Adipose tissue (tissue), 3 donors: ENCODE measurements around the gene DAB2IP. TPM values are rescaled to one million over a fixed set of nuclear protein-coding genes. Genes with fewer than 3 reads are reported as not detected.
"Not testable (repeated sequence)": the region's sequence is repeated elsewhere in the genome, so short reads cannot be mapped to it uniquely, and the experiment has no call there.

Experiments
- H3K27ac ChIP-seq: one replicate; pipeline ENCODE4 v1.5.1; 2013; ENCODE audit warnings: low read depth, low read length
- WGBS, 3 donors: extraction: QIAGEN DNeasy Blood & Tissue Kit; methylation state at CpG; one replicate each; pipeline ENCODE4 v1.1.7; 2013; 5-methylcytosine and 5-hydroxymethylcytosine counted together
- polyA plus RNA-seq, 3 donors: library from polyadenylated mRNA; stranded (reverse); fragments of 200-250 nt; gene quantifications; one replicate each; pipeline ENCODE4 v1.2.3, GENCODE V29; 2013
- donor health status: healthy with polysubstance abuse.
- donor health status: Bipolar disorder and iron deficiency.
- donor health status: healthy.

Gene DAB2IP
- polyA plus RNA-seq, 3 donors = 9.7 to 29.9 (median 20.6) TPM

DNA sequence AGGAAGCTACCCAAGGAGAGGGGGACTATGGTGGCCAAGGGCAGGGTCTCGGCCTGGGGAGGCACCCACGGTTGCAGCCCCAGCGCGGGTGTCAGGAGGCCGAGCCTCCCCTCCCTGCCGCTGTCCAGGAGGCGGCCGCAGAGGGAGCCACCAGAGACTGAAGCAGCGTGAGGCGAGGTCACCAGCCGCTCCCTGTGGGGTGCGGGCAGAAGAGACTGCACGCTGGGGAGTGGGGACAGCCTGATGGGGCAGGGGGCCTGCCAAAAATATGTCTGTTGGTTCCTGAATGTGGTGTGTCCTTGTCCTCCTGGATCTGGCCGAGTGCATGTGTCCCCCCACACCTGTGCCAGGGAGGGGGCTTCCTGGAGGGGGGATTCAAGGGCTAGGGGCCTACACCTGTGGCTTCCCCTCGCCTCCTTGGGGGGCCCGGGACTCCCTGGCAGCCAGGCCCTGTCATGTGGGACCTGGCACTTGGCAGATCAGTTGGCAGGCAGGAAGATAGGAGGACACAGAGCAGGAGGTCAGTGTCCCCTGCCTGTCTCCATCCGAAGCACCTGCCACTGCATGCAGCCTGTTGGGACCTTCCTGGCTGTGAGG is 131.2 kb downstream of the DAB2IP start:
- 93 to 97% (median 94%) methylated on average over 17 of the region's 17 CpGs for WGBS, 3 donors
- H3K27ac ChIP-seq = no peak overlapping the region

DNA sequence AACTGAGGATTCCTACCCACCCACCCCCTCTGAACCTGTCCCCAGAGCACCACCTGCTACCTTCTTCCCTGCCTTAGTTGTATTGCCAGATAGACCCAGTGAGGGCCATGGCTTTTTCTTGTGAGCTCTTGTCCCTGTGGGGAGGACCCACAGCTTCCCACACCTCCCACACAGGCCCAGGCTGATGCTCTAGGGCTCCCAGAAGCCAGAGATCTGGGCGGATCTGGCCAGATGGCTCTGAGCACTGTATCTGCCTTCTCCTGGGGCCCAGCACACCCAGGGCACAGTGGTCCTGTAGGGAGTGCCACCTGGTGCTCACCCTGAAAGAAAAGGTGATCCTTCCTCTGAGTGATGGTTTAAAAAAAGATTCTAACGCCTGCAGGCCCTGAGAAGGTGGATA is 131.7 kb downstream of the DAB2IP start:
- no peak overlapping the region for H3K27ac ChIP-seq
- 84 to 100% (median 92%) methylated on average over 2 of the region's 2 CpGs for WGBS, 3 donors

DNA sequence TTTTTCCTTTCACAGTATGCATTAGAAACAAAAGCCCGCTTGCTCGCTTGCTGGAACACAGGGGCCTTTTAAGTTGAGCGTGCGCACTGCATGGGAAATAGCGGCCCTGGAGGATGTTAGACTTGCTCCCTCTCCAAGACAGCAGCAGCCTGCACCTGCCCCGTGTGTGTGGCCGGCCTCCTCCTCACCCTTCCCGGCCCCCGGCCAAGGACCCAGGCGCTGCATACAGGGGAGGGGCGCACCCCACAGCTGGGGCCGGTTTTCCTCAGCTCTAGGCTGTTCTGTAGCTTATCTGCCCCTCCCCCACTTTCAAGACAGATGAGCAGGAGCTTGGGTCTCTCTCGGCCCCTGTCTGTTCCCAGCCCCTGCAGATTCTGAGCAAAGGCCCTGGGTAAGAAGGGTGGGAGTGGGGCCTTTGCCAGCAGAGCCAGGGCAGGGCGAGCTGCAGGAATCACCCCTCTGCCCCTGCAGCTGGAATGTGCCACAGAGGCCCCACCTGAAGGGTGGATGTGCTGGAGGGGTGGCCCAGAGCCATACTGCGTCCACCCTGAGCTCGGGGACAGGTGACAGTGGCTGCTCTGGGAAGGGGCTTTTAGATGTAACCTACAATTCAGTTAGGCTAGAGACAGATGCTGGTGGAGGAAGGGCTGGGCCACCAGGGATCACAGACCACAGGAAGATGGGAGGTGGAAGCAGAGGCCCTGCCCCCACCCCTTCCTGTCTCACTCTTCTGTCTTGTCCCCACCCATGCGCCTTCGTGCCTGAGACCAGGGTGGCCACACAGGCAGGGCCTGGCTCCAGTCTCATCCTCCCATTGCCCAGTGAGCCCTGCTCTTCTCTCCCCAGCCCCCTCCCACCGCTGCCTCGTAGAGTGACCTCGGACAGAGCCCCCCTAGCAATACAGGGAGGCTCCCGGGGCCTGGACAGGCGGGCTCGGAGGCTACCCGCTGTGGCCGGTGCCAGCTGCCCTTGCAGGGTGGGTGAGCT is 132.4 kb downstream of the DAB2IP start:
- no peak overlapping the region for H3K27ac ChIP-seq
- WGBS, 3 donors = 81 to 89% (median 87%) methylated on average over 26 of the region's 26 CpGs

DNA sequence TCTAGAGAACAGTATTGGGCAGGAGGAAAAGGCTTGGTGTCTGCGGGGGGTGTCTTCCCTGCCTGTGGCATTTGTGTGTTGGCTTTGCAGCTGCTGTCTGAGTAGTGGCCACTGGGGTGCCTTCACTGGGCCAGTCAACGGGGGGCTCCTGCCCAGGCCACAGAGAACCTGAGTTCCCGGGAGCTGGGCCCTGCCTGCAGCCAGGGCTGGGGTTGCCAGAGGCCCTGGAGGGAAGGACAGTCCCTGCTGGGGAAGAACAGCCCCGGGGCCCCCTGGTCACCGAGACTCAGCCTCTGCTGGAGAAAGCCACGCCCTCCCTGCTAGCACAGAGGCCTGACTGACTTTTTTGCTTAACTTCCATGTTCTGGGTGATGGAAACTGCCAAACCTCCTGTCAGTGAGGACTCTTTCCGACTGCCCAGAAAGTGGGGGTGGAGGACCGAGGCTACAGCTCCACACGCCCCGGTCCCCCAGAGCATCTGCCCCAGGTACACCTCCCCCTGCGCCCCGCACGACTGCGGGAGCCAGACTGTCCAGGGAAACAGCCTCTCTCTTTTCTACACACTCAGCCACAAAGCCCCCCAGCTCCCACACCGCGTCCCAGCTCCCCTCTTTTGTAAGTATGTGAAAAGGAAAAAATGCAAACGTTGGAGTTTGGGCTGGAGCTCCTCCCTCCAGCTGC is 133.4 kb downstream of the DAB2IP start:
- WGBS, 3 donors = 80 to 84% (median 82%) methylated on average over 17 of the region's 17 CpGs
- no peak overlapping the region for H3K27ac ChIP-seq

DNA sequence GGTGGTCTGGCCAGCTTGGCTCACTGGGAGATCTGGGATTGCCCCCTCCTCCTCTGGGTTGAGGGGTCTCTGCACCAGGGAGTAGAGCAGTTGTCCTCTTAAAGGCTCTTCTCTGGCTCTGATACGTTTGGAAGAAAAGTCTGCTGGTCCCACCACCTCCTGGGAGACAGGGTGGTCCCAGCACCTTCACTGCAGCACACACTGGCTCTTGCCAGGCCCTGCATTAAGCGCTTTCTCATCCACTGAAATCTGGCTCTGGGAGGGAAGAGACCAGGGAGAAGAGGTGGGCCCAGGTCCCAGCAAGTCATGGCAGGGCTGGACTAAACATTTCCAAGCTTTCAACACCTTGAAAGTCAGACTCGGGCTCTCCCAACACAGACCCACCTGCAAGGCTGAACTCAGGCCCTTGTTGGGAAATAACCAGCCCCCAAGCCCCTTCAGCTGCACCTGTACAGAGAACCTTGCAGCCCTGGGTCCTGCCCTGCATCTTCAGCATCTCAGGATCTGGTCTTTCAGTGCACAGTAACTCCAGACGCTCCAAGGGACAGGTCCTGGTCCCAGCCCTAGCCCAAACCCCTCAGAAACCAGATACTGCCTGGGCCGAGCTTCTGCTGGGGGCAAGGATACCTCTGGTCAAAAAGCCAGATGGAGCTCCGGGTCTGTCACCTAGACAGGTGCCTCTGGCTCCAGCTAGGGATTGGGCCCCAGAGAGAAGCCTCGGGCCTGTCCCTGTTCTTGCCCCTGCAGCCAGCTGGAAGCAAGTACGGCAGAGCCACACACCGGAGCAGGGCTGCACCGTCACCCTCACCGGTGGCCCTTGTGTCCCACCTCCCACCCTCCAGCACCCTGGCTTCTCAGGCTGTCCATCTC is 134.5 kb downstream of the DAB2IP start:
- 89 to 94% (median 93%) methylated on average over 11 of the region's 11 CpGs for WGBS, 3 donors
- no peak overlapping the region for H3K27ac ChIP-seq

DNA sequence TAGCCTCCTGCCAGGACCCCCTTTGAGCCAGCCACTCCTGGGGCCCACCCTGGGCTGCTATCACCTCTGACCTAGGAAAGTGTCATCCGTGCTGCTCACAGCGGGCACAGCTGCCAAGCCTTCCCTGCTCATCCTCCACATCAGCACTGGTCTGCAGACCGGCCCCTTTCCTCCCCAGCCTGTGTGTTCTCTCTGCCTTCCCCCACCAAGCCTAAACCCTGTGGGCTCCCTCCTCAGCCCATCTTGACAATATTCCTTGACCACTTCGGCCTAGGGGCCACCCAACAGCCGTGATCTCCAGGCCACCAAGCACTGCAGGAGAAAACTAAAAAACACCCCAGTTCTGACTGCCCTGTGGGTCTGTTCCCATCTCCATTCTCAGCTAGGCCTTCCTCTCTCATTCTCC is 135.1 kb downstream of the DAB2IP start:
- no peak overlapping the region for H3K27ac ChIP-seq
- WGBS, 3 donors = 88 to 94% (median 91%) methylated on average over 5 of the region's 5 CpGs

DNA sequence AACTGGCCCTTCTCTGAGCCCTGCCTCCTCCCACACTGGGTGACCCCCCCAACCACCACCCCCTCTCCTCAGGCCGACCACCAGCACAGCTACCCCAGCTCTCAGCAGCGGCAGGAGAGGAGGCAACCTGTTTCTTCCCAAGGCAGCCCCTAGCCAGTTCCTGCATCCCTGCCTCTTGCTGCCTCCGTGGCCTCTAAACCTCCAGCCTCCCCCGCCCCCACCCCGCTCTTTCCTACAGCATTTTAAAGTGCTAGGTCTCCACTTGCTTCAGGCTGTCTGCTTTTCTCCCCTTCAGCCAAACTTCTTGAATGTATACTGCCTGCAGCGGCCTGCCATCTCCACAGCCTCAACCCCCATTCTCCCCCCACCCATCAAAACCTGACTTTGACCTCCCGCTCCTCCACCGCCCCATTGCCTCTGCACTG is 135.6 kb downstream of the DAB2IP start:
- 82 to 93% (median 92%) methylated on average over 8 of the region's 8 CpGs for WGBS, 3 donors
- H3K27ac ChIP-seq = no peak overlapping the region

DNA sequence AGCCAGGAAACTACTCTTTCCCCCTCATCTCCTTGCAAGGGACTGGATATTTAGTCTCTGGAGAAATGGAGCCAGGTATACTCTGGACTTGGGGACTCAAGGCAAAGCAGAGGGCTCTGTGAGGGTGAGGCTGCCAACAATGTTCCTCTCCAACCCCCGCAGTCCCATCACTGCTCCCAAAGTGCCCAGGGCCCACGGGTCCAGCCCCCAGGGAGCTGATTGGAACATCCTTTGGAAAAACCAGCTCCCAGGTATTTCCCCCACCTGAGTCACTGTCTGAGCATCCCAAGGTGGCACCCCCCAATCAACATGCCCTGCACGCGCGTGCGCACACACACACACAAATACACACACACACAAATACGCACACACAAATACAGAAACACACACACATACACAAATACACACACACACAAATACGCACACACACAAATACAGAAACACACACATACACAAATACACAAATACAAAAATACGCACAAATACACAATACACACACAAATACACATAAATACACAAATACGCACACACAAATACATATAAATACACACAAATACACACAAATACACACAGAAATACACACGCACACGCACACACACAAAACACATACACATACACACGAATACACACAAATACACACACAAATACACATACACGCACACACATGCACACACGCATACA is 137.4 kb downstream of the DAB2IP start:
- WGBS, 3 donors = 88 to 92% (median 91%) methylated on average over 15 of the region's 15 CpGs
- H3K27ac ChIP-seq = no peak overlapping the region

DNA sequence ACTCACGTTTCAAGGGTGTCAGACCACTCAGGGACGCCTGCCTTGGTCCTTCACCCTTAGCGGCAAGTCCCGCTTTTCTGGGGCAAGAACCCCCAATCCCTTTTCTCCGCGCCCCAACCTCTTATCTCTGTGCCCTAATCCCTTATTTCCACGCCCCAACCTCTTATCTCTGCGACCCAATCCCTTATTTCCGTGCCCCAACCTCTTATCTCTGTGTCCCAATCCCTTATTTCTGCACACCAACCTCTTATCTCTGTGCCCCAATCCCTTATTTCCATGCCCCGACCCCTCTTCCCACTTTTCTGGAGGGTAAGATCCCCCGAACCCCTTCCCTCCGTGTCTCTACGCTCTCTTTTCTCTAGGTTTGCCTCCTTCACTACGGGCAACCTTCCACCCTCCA is 139.4 kb downstream of the DAB2IP start:
- 75 to 86% (median 75%) methylated on average over 6 to 14 of the region's 14 CpGs for WGBS, 3 donors
- no peak overlapping the region for H3K27ac ChIP-seq

DNA sequence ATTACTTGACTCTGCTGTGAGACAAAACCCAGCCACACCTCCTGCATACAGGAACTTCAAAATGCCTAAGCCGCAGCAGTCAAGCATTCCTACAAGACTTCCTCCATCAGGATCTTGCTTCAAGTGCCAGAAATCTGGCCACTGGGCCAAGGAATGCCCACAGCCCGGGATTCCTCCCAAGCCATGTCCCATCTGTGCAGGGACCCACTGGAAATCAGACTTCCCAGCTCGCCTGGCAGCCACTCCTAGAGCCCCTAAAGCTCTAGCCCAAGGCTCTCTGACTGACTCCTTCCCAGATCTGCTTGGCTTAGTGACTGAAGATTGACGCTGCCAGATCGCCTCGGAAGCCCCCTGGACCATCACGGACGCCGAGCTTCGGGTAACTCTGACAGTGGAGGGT is 141.0 kb downstream of the DAB2IP start:
- not testable (repeated sequence) for H3K27ac ChIP-seq
- 91 to 93% (median 93%) methylated on average over 10 of the region's 10 CpGs for WGBS, 3 donors

DNA sequence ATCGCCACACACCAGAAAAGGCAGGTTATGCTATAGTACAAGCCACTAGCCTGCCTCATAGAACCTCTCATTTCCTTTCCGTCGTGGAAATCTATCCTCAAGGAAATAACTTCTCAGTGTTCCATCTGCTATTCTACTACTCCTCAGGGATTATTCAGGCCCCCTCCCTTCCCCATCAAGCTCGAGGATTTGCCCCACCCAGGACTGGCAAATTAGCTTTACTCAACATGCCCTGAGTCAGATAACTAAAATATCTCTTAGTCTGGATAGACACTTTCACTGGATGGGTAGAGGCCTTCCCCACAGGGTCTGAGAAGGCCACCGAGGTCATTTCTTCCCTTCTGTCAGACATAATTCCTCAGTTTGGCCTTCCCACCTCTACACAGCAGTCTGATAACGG is 142.9 kb downstream of the DAB2IP start:
- WGBS, 3 donors = 76 to 85% (median 78%) methylated on average over 6 of the region's 6 CpGs
- H3K27ac ChIP-seq = not testable (repeated sequence)

DNA sequence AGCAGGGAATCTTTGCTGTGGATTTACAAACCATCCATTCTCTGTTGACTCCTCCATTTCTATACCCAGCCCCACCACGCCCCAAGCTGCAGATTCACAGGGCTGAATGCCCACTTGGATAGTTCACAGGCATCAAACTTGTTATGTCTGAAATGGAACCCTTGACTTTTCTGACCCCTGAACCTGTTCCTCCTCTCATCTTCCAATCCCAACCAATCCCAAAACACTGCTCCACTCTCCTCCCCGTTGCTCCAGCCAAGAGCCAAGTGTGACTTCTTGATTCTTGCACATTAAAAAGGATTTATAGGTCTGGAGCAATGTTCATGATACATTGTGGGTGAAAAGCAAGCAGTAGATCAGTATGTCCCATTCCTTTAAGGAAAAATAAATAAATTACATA is 145.6 kb downstream of the DAB2IP start:
- no peak overlapping the region for H3K27ac ChIP-seq
- WGBS, 3 donors = 81 to 97% (median 94%) methylated on average over 2 of the region's 2 CpGs

DNA sequence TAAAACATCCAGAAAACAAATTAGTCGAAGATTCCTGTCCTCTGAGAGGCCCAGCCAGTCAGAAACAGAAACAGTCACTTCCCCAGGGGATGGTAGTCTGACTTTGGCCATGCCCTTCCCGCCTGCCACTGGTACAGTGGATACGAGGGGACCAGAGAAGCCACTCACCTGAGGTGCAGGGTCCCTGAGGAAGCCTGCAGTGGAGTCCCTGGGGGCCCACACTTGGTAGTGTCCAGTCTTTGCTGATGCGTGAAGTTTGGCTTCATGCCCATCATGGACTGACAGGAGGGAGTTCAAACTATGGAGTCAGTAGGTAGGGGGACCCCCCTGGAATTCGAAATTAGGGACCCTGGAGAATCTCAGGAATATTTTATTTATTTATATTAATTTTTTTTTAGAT is 147.5 kb downstream of the DAB2IP start:
- 74 to 81% (median 79%) methylated on average over 5 of the region's 5 CpGs for WGBS, 3 donors
- H3K27ac ChIP-seq = no peak overlapping the region

DNA sequence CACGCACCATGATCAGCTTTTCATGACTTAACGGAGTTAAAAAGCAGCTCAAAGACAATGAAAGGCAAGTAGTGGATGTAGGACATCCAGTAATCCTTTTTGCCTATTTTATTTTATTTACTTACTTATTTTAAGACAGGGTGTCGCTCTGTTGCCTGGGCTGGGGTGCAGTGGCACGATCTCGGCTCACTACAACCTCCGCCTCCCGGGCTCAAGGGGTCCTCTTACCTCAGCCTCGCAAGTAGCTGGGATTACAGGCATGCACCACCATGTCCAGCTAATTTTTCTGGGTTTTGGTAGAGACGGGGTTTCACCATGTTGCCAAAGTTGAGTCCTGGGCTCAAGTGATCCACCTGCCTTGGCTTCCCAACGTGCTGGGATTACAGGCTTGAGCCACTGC is 148.9 kb downstream of the DAB2IP start:
- no peak overlapping the region for H3K27ac ChIP-seq
- WGBS, 3 donors = 91 to 93% (median 92%) methylated on average over 10 of the region's 10 CpGs

DNA sequence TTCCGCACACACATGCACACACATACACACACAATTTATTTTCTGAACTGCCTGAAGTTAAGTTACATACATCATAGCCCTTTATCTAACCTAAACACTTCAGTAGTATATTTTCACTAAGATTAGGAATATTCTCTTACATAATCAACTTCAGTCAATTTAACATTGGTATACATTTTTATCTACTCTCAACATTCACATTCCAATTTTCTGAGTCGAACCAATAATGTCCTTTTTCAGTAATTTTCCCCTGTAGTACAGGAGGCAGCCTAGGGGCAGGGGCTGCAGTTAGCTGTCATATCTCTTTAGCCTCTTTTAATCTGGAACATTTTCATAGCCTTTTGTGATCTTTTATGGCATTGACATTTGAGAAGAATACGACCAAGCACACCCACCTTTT is 150.1 kb downstream of the DAB2IP start:
- 56 to 75% (median 74%) methylated on average over 3 of the region's 3 CpGs for WGBS, 3 donors
- no peak overlapping the region for H3K27ac ChIP-seq

DNA sequence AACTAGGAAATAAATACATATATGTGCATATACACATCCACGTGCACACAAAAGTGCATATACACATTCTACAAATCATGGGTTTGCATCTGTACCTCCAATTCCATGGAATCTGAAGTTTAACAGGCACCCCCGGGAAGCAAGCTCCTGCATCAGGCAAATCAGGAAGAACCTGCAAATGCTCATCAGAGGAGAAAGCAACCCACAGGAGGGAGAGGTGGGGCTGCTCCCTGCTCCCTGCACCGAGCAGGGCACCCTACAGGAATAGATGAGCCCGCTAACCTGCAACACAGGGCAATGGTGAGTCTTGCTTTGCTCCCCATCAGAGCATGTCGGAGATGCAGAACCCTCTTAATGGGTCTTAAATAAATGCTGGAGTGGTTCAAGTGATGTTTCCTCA is 151.3 kb downstream of the DAB2IP start:
- 84 to 91% (median 88%) methylated on average over 5 of the region's 5 CpGs for WGBS, 3 donors
- no peak overlapping the region for H3K27ac ChIP-seq

DNA sequence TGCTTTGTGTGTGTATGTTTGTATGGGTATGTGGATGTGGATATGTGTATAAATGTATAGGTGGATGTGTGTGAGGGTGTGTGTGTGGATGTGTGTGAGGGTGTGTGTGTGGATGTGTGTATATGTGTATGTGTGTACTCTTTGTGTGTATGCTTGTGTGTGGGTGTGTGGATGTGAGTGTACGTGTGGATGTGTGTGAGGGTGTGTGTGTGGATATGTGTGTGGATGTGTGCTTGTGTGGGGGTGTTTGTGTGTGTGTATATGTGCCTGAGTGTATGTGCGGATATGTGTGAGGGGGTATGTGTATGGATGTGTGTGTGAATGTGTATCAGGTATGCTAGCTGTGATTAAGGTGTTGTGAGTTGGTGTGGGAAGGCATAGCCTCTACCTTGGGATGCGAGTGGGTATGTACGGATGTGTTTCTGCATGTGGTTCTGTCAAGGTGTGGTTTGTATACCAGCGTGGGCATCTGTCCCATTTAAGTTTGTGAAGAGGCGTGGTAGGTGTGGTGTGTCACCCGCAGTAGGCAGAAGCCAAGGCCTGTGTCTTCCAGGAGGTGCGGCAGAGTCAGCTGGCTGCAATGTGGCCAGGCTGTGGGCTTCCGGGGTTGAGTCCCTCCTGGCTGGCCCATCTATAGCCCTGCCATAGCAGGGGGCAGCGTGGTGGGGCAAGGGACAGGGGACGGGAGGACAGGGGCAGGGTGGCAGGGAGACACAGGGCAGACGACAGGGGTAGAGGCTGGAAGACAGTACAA is 155.8 kb downstream of the DAB2IP start:
- H3K27ac ChIP-seq = no peak overlapping the region
- 60 to 91% (median 77%) methylated on average over 12 of the region's 12 CpGs for WGBS, 3 donors
